A549 treated with dexamethasone at 1 μM for 4 hours (cell line): ENCODE data around the gene PIP5KL1. TPM values are rescaled to one million over a fixed set of nuclear protein-coding genes. Genes with fewer than 3 reads are reported as not detected.

ENCODE experiments used
- total RNA-seq: library from RNA; stranded (reverse); fragments of 200-300 nt; extraction: Qiagen RNA extraction; gene quantifications from 5 replicates; pipeline ENCODE4 v1.2.3, GENCODE V29; 2022

Gene PIP5KL1, protein sequence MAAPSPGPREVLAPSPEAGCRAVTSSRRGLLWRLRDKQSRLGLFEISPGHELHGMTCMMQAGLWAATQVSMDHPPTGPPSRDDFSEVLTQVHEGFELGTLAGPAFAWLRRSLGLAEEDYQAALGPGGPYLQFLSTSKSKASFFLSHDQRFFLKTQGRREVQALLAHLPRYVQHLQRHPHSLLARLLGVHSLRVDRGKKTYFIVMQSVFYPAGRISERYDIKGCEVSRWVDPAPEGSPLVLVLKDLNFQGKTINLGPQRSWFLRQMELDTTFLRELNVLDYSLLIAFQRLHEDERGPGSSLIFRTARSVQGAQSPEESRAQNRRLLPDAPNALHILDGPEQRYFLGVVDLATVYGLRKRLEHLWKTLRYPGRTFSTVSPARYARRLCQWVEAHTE
- 1.2 to 2.0 TPM (median 1.6 TPM) in 5 replicates for total RNA-seq

DNA sequence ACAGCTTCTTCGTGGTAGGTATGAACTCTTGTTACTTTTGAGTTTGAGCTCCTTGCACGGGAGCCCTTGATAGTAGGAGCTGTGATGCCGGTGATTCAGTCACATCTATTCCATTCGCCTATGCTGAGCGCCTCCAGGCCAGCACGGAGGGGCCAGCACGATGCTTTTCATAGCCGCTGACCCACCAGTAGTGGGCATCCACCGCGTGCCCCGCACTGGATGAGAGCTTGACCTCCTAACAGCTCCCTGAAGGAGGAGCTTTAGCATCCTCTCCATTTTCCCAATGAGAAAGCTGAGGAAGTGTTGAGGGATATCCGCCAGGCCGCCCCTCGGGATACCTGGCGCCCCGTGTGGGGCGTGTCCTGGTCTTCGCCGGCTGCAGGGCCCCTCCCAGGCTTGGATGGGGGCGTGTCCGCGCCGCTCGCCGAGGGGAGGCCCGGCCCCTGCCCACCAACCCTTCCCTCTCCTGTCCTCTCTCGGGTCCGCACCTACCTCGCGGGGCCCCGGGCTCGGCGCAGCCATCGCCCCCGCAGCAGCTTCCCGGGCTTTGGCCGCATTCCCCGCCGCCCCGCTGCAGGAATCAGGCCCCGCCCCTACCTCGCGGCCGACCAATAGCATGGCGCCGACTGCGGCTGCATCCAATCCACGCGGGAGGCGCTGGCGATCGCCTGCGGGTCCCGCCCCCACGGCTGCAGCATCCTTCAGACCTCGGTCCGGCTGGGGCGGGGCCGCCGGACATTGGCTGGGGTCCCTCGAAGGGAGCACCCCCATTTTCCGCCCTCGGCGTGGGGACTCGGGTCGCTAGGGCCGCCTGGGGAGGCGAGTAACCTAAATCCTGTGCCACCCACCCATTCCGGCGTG is at the start of gene PIP5KL1:
Gene PIP5KL1 (minus strand): TSS at position 547 of the 861 bp plus-strand sequence. CDS start 25 bp downstream, at position 522.

DNA sequence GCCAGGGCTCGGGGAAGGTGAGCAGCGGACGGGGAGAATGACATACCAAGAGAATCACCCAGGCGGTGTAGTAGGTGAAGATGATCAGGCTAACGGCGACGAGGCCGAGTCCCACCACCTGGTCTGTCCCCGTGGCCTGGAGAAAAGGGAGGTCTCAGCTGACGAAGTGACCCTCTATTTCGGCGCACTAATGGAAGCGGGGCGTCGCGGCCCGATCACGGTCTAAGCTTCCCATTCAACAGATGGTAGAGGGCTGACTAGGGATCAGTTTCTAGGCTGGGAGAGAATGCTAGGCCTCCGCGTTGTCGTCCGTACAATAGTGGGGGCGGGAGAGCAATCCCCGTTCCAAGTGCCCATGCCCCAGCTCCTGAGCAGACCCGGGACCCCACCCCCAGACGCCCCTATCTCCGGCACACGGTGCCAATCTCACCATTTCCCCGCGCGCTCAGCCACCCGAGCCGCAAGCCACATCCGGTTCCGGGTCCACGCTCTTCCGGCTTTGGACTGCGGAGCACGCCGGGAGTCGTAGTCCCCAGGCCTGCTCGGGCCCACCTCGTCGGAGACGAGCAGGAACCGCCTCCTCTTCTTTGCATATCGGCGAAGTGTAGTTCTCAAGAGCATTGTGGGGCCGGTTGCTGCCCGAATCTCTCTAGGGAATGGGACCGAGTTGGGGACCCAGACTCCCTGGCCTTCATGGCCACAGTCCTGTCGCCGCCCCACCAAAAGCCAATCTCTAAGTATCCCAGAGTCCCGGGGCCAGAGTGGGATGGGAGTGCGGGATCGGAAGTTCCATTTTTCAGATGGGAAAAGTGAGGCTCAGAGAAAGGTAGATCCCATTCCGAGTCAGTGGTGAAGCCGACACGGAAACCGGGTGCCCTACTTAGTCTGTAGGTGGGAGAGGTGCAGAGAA is 7.1 kb upstream of the PIP5KL1 start, which contains the start of gene DPM2:
Gene DPM2 (minus strand): TSS at position 467 of the 910 bp plus-strand sequence. CDS start 34 bp downstream, at position 433.

DNA sequence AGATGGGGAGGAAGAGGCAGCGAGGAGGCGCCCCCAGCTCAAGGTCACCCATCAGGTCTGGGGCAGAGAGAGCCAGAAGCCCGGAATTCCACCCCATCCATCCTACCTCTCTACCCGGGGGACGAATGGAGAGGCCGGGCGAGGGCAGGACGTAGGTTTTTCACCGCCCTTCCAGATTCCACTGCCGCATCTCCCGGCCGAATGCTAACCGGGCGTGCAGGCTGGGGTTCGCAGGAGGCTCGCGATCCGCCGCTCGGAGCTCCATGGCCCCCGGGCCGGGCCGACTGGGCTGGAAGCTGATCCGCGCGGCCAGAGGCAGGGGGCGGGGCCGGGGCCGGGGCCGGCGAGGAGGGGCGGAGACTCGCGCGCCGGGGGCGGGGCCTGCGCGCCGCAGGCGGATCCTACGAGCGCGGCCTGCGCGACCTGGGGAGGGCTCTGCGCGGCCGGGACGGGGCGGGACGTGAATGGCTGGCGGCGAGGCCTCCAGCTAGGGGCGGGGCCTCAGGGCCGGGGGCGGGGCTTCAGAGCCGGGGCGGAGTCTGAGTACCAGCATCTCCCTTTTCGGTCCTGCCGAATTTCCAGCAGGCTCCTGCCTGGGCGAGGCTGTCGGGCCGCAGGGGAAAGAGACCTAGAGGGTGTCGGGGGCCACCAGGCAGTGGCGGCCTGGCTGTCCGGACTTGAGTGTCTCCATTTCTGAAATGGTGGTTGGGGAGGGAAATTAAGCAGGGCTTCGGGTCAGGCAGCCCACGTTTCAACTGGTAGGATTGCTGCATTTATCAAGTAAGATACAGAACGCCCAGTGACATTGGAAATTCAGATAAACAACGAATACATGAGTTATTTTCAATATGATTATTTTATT is 13.6 kb downstream of the PIP5KL1 start, which contains the start of gene ST6GALNAC4:
Gene ST6GALNAC4 (minus strand): TSS at position 322 of the 862 bp plus-strand sequence. CDS start 622 bp downstream, outside the sequence.

DNA sequence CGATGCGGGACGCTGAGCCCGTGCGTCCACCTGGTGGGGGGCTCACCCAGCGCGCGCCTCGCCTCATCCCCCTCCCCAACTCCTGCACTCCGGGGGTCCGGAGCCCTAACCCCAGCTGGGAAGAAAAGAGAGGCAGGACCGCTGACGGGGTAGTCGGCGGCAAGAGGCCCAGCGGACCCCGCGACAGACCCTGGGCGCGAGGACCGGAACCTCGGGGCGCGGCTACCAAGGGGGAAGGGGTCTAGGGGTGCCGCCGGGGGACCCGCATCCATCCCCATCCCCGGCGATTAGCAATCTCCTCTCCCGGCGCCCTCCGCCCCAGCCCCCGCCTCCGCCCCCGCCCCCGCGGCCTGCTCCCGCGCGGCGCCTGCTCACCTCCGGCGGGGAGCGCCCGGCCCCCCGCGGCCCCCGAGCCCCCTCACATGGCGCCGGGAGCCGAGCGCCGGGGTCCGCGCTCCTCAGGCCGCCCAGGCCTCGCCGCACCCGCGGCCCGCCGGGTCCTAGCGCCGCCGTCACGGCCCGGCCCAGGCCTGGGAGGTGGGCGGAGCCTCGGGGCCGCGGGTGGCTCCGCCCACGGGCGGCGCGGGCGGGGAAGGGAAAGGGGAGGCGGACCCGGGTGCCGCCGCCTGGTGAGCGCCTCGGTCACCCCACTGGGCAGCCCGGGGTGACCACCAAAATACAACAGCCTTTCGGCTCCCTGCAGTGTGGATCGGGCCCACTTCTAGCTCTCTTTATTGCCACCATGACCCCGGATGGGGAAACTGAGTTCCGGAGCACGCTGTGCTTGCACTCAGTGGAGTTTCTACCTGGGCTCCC is 31.2 kb downstream of the PIP5KL1 start, which contains the start of gene ST6GALNAC6:
Gene ST6GALNAC6 (minus strand): TSS at position 476 of the 816 bp plus-strand sequence. CDS start 1,622 bp downstream, outside the sequence.

DNA sequence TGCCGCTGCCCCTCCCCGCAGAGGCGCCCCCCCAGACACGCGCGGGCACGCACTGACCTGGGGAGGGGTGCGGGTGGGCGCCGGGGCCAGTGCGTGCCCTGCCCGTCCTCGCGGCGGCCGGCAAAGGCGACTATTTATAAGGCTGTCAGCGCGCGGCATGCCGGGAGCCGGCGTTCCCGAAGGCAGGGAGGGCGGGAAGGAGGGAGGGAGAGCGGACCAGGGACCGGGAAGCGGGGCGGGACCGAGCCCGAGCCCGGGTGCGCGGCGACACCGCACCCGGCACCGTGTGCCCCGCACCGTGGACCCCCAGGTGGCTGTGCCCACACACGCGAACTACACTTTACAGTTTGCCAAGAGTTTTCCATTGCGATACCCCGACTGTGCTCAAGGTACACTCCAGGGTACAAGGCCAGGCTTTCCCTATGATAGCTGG is 53.0 kb downstream of the PIP5KL1 start, which contains the start of gene AK1:
Gene AK1 (minus strand): TSS at position 110 of the 433 bp plus-strand sequence. CDS start 3,058 bp downstream, outside the sequence.

Other genes starting within 250 kb of the PIP5KL1 start
- 0.05 to 0.11 TPM (median 0.09 TPM) in 4 of 5 replicates, not detected in the other for gene CFAP157, start 223.8 kb downstream of the PIP5KL1 start, total RNA-seq
- 15.3 to 24.0 TPM (median 18.6 TPM) in 5 replicates for gene PTRH1, start 215.1 kb downstream of the PIP5KL1 start, total RNA-seq
- 0.02 to 0.07 TPM (median 0.04 TPM) in 4 of 5 replicates, not detected in the other for gene TTC16, start 214.7 kb downstream of the PIP5KL1 start, total RNA-seq
- gene TOR2A, start 195.5 kb downstream of the PIP5KL1 start, total RNA-seq: 10.5 to 15.8 TPM (median 15.2 TPM) in 5 replicates
- gene SH2D3C, start 152.1 kb downstream of the PIP5KL1 start, total RNA-seq: 0.06 to 0.13 TPM (median 0.06 TPM) in 3 of 5 replicates, not detected in the others
- 42.0 to 50.0 TPM (median 43.1 TPM) in 5 replicates for gene CDK9, start 144.7 kb downstream of the PIP5KL1 start, total RNA-seq
- gene FPGS, start 127.9 kb downstream of the PIP5KL1 start, total RNA-seq: 41.2 to 53.8 TPM (median 48.2 TPM) in 5 replicates
- gene ENG, start 76.1 kb downstream of the PIP5KL1 start, total RNA-seq: 0.07 to 0.16 TPM (median 0.09 TPM) in 5 replicates
- 41.1 to 85.2 TPM (median 75.6 TPM) in 5 replicates for gene AK1, start 53.1 kb downstream of the PIP5KL1 start, total RNA-seq
- 19.3 to 24.9 TPM (median 21.5 TPM) in 5 replicates for gene ST6GALNAC6, start 31.2 kb downstream of the PIP5KL1 start, total RNA-seq
- 9.3 to 19.4 TPM (median 16.2 TPM) in 5 replicates for gene ST6GALNAC4, start 13.7 kb downstream of the PIP5KL1 start, total RNA-seq
- 35.5 to 42.3 TPM (median 41.1 TPM) in 5 replicates for gene DPM2, start 7.1 kb upstream of the PIP5KL1 start, total RNA-seq
- 32.2 to 51.9 TPM (median 43.0 TPM) in 5 replicates for gene EEIG1, start 50.2 kb upstream of the PIP5KL1 start, total RNA-seq
- 4.9 to 8.2 TPM (median 7.3 TPM) in 5 replicates for gene NAIF1, start 136.5 kb upstream of the PIP5KL1 start, total RNA-seq
- gene SLC25A25, start 137.5 kb upstream of the PIP5KL1 start, total RNA-seq: 7.0 to 8.3 TPM (median 7.7 TPM) in 5 replicates
- 72.5 to 107 TPM (median 99.1 TPM) in 5 replicates for gene PTGES2, start 197.0 kb upstream of the PIP5KL1 start, total RNA-seq
- gene LCN2, start 218.7 kb upstream of the PIP5KL1 start, total RNA-seq: 2.8 to 7.2 TPM (median 3.2 TPM) in 5 replicates
- 37.1 to 68.4 TPM (median 58.2 TPM) in 5 replicates for gene BBLN, start 229.5 kb upstream of the PIP5KL1 start, total RNA-seq